Measurements from ENCODE around the gene PHF1. TPM values are rescaled to one million over a fixed set of nuclear protein-coding genes. Genes with fewer than 3 reads are reported as not detected.

PHF1 gene
- polyA plus RNA-seq, 1 experiment, result 54.6 TPM

DNA sequence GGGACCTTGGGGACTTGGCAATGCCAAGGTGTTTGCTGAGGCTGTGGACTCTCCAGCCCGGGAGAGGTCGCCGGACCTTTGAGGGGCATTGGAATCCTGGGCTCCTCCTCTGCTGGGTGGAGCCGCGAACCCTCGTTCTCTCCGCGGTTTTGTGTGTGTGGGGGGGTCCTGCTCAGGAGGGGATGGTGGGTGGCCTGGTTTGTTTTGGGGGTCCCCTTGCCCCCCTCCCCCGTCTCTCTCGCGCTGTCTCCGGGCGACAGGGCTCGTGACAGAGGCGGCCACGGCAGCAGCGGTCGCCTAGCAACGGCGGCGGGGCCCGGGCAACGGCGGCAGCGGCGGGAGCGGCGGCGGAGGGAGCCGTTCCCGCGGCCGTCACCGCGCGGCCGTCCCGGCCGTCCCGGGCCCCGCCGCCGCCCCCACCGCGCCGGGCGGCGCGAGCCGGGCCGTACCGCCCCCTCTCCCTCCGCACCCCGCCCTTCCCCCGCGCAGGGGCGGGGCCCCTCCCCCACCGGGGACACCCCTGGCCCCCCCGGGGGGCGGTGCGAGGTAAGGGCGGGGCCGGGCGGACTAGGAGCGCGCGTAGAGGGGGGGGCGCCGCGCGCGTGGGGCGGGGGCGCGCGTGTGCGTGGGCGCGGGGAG, 16.9 kb downstream of the PHF1 start:
- TF ChIP-seq, protein P1, sequence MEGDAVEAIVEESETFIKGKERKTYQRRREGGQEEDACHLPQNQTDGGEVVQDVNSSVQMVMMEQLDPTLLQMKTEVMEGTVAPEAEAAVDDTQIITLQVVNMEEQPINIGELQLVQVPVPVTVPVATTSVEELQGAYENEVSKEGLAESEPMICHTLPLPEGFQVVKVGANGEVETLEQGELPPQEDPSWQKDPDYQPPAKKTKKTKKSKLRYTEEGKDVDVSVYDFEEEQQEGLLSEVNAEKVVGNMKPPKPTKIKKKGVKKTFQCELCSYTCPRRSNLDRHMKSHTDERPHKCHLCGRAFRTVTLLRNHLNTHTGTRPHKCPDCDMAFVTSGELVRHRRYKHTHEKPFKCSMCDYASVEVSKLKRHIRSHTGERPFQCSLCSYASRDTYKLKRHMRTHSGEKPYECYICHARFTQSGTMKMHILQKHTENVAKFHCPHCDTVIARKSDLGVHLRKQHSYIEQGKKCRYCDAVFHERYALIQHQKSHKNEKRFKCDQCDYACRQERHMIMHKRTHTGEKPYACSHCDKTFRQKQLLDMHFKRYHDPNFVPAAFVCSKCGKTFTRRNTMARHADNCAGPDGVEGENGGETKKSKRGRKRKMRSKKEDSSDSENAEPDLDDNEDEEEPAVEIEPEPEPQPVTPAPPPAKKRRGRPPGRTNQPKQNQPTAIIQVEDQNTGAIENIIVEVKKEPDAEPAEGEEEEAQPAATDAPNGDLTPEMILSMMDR (IDR thresholded peaks at IDR 0.05; ENCODE audit: insufficient read depth, low read depth, low read length), result no peak; the same call in 1 of the 2 replicates
- Histone ChIP-seq H3K4me3 (ENCODE audit: low read depth, low read length) (peak overlapping the region; percentile 55), H3K27me3 (ENCODE audit: control insufficient read depth, insufficient read depth, low read length) (no peaks in the 10 kb centered on the region), H3K36me3 (ENCODE audit: control insufficient read depth, insufficient read depth, low read length) (peaks cover 5% of the 10 kb centered on the region)
- ChIA-PET POLR2A (no interaction called here), CTCF (no interaction called here)
- no peak for DNase-seq (ENCODE audit: low read depth)

DNA sequence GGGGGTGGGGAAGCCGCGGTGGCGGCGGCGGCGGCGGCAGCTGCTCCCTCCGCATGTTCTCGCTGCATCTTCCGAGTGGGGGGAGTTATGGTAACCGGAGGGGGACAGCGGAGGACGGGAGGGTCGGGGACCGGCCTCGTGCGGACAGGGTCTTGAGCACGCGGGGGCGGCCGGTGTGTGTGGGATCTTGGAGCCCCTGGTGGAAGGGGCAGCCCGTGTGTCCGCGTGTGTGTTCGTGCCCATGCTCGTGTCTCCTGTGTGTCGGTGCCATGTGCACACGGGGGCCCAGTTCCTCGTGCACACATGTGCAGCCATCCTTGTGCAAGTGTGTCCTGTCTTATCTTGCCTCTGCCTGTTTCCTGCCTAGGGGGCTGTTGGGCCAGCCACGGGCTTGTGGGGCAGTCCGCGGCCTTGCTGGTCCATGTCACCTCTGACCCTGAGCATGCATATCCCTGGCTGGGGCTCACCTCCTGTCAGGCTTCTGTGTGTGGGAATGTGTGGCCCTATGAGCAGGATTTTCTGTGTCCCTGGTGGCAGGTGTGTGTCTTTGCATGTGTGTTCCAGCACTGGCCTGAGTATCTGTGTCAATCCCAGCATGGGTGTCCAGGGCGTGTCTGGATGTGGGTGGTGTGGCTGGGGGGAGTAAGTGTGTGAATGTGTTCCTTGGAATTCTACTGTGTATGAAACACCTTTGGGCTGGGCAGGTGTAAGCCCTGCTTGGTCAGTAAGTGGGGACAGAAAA, 17.6 kb downstream of the PHF1 start:
- Histone ChIP-seq H3K4me3 (ENCODE audit: low read depth, low read length) (peak overlapping the region; percentile 55), H3K36me3 (ENCODE audit: control insufficient read depth, insufficient read depth, low read length) (peaks cover 11% of the 10 kb centered on the region), H3K27me3 (ENCODE audit: control insufficient read depth, insufficient read depth, low read length) (no peaks in the 10 kb centered on the region)
- TF ChIP-seq, protein P1 (IDR thresholded peaks at IDR 0.05; ENCODE audit: insufficient read depth, low read depth, low read length), result peak; percentile 34
- no peak for DNase-seq (ENCODE audit: low read depth)
- ChIA-PET POLR2A (no interaction called here), CTCF (interaction anchor here (0.6 to 1.0 kb wide), 3 partner anchors 23 to 224 kb away, joined by 3 read pairs; partner anchors contain the start of gene HSD17B8)

DNA sequence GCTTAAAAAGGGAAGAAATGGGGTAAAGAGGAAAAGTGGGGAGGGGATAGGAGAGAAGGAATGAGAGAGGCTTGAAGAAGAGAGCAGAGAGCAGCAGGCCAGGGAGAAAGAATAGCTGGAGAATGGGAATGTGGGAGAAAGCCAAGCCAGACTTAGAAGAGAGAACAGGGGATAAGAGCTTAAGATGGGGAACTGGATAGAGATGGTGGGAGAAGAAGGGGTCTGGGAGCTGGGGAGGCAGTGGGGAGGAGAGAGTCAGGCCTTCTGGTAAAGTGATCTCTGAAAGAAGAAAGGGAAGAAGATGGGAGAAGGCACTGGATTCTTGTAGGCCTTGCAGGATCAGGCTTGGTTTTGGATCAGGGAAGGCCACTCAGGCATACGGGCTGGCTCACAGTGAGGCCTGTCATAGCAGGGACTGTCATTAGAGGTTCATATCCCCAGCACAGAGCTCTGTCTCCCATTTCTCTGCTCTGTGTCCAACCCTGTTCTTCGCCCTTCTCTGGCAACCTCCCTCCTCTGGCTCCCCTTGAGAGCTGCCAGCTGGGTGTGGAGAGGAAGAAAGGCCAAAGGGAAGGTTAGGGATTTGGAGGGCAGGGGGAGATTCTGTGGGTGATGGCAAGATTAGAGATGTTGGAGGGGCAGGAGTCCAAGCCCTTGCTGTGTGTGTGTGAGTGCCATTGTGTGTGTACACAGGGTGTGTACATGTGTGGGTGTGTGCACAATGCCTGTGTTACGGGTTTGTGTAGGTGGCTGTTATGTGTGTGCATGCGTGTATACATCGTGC, 18.3 kb downstream of the PHF1 start:
- H3K27me3 ChIP-seq (ENCODE audit: control insufficient read depth, insufficient read depth, low read length), result no peaks in the 10 kb centered on the region
- no peak for DNase-seq (ENCODE audit: low read depth)
- ChIA-PET POLR2A (no interaction called here), CTCF (interaction anchor here (0.6 to 1.0 kb wide), 4 partner anchors 24 to 225 kb away, joined by 3 read pairs; partner anchors contain the start of gene HSD17B8)
- TF ChIP-seq, protein P1 (IDR thresholded peaks at IDR 0.05; ENCODE audit: insufficient read depth, low read depth, low read length), result no peak
- no peak overlapping the region for H3K4me3 ChIP-seq (ENCODE audit: low read depth, low read length)
- peaks cover 8% of the 10 kb centered on the region for H3K36me3 ChIP-seq (ENCODE audit: control insufficient read depth, insufficient read depth, low read length)

DNA sequence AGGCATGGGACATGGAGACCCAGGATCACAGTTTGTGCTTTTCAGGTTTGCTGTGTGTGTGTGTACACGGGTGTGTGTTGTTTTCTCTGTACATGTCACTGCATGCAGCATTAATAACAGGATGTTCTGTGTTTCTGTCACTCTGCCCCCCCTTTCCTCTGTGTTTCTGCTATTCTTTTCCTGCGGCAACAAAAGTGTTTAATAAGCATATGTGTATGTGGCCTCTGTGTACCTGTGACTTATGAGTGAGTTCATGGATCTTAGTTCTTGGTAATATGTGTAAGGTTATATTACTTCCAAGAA, 18.9 kb downstream of the PHF1 start:
- Histone ChIP-seq H3K36me3 (ENCODE audit: control insufficient read depth, insufficient read depth, low read length) (peaks cover 8% of the 10 kb centered on the region), H3K27me3 (ENCODE audit: control insufficient read depth, insufficient read depth, low read length) (no peaks in the 10 kb centered on the region), H3K4me3 (ENCODE audit: low read depth, low read length) (no peak overlapping the region)
- CTCF ChIA-PET, result interaction anchor here (0.6 to 0.9 kb wide), 3 partner anchors 46 to 147 kb away, joined by 3 read pairs; no protein-coding TSS in a partner anchor
- DNase-seq (ENCODE audit: low read depth), result no peak
- POLR2A ChIA-PET, result no interaction called here
- TF ChIP-seq, protein P1 (IDR thresholded peaks at IDR 0.05; ENCODE audit: insufficient read depth, low read depth, low read length), result no peak

DNA sequence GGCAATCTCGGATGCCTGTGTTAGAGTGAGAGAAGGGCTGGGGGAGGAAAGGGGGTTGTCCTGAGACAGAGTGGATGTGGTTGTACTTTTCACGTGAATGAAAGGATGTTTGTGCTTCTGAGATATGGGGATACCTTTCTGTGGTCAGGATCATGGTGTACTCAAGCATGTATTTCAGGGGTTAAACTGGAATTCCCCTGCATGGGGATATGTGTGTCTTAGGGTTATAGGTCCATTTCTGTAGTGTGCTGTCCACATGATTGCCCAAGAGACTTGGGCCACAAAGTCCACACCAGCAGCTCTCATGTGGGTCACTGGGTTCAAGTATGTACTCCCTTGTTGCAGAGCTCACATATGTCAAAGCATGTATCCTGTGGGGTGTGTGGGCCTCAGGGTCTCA, 19.5 kb downstream of the PHF1 start:
- Histone ChIP-seq H3K27me3 (ENCODE audit: control insufficient read depth, insufficient read depth, low read length) (no peaks in the 10 kb centered on the region), H3K4me3 (ENCODE audit: low read depth, low read length) (no peak overlapping the region), H3K36me3 (ENCODE audit: control insufficient read depth, insufficient read depth, low read length) (peaks cover 11% of the 10 kb centered on the region)
- DNase-seq (ENCODE audit: low read depth), result no peak
- ChIA-PET CTCF (interaction anchor here (0.6 to 1.3 kb wide), 3 partner anchors 12 to 146 kb away, joined by 3 to 6 read pairs (median 3); partner anchors contain the start of gene CUTA), POLR2A (no interaction called here)
- TF ChIP-seq, protein P1 (IDR thresholded peaks at IDR 0.05; ENCODE audit: insufficient read depth, low read depth, low read length), result no peak

Measured in BJ (cell line).